ENCODE results near the gene POC1B. TPM values are rescaled to one million over a fixed set of nuclear protein-coding genes. Genes with fewer than 3 reads are reported as not detected.

Gene POC1B
- total RNA-seq, 2 donors from 2014 or later: 31.4 to 32.0 TPM

DNA sequence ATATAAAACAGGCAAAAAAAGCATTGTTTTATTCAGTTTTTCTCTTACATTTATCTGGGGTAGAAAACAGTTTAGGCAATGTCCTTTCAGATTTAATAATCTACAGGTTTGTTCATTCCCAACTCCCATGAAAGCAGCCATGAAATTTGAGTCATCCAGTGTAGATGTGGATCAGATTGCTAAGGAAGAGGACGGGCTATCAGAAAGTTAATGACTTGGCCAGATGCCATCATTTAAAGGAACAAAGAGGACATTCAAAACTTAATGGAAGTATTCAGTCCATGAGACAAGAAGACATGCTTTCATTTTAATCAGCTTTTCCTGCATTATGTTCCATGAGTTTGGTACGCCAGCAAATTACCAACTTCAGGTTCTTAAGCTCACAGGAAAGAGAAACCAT lies 31.1 kb upstream of the POC1B start:
- Histone ChIP-seq H3K4me3 (no peak overlapping the region), H3K27me3 (no peaks in the 10 kb centered on the region), H3K9me3 (no peaks in the 10 kb centered on the region), H3K4me1 (no peaks in the 10 kb centered on the region), H3K36me3 (no peaks in the 10 kb centered on the region), H3K9ac (ENCODE audit: low read depth in 2 of 2, low read length in 2 of 2) (no peak overlapping the region), H3K27ac (no peak overlapping the region)
- DNase-seq: no peak
- intact Hi-C loops (cut with DNase I): no loop called here
- TF ChIP-seq, protein P1, sequence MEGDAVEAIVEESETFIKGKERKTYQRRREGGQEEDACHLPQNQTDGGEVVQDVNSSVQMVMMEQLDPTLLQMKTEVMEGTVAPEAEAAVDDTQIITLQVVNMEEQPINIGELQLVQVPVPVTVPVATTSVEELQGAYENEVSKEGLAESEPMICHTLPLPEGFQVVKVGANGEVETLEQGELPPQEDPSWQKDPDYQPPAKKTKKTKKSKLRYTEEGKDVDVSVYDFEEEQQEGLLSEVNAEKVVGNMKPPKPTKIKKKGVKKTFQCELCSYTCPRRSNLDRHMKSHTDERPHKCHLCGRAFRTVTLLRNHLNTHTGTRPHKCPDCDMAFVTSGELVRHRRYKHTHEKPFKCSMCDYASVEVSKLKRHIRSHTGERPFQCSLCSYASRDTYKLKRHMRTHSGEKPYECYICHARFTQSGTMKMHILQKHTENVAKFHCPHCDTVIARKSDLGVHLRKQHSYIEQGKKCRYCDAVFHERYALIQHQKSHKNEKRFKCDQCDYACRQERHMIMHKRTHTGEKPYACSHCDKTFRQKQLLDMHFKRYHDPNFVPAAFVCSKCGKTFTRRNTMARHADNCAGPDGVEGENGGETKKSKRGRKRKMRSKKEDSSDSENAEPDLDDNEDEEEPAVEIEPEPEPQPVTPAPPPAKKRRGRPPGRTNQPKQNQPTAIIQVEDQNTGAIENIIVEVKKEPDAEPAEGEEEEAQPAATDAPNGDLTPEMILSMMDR (IDR thresholded peaks at IDR 0.05): no peak

DNA sequence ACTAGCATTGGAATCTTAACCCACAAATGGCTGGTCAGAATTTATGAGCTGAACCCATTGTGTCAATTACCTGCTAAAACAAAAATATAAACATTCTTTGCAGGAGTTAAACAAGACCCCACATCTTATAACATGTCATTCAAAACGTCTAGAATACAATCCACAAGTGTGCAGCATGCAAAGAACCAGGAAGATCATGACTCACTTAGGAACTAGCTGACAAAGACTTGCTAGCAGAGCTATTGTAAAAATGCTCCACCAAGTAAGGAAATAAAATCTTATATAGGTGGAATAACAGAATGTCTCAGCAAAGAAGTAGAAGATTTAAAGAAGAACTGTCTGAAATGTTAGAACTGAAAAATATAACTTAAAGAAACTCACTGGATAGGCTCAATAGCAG lies 26.5 kb upstream of the POC1B start:
- intact Hi-C loops (cut with DNase I): no loop called here
- no peaks in the 10 kb centered on the region for H3K9me3 ChIP-seq
- no peaks in the 10 kb centered on the region for H3K4me1 ChIP-seq
- H3K27me3 ChIP-seq: no peaks in the 10 kb centered on the region
- DNase-seq: no peak
- no peaks in the 10 kb centered on the region for H3K36me3 ChIP-seq
- H3K9ac ChIP-seq (ENCODE audit: low read depth in 2 of 2, low read length in 2 of 2): no peak overlapping the region
- TF ChIP-seq, protein P1 (IDR thresholded peaks at IDR 0.05): no peak
- H3K4me3 ChIP-seq: no peak overlapping the region
- no peak overlapping the region for H3K27ac ChIP-seq

DNA sequence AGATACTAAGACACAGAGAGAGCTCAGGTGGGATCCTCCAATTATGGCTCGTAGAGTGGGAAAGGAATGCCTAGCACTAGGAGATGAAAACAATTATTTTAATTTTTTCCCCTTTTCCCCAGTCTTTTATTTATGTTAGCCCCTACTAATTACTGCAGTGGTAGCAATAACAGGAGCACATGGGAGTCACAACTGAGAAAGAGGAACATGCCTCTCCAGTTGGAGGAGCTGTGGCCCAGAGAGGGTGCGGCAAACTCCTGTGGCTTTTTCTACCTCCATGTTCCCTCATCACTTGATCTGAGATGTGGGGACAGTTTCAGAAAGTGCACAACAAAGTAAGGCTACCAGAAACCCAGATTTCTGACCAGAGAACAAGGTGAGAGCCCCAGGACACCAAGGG lies 25.9 kb upstream of the POC1B start:
- intact Hi-C loops (cut with DNase I): no loop called here
- H3K4me3 ChIP-seq: no peak overlapping the region
- H3K9me3 ChIP-seq: no peaks in the 10 kb centered on the region
- no peak overlapping the region for H3K27ac ChIP-seq
- no peaks in the 10 kb centered on the region for H3K36me3 ChIP-seq
- no peaks in the 10 kb centered on the region for H3K4me1 ChIP-seq
- DNase-seq: no peak
- H3K27me3 ChIP-seq: no peaks in the 10 kb centered on the region
- H3K9ac ChIP-seq (ENCODE audit: low read depth in 2 of 2, low read length in 2 of 2): no peak overlapping the region
- TF ChIP-seq, protein P1 (IDR thresholded peaks at IDR 0.05): no peak

DNA sequence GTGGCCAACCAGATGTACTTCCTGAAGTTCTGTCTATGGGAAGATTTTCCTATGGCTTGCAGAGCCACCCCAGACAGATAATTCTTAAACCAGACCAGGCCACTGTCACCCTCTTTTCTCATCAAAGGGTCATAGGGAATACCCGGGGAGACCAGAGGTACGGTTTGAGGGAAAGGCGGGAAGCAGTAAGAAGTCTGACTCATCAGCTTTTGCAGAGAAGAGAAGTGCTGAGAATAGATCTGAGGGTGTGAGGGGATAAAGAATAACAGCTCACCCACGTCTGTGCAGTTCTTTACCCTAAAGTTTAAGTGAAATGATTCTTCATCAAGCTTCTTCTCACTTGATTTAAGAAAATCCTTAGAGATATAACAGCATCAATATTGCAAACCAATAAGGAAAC lies 21.3 kb upstream of the POC1B start:
- no peak overlapping the region for H3K9ac ChIP-seq (ENCODE audit: low read depth in 2 of 2, low read length in 2 of 2)
- TF ChIP-seq, protein P1 (IDR thresholded peaks at IDR 0.05): no peak
- H3K36me3 ChIP-seq: no peaks in the 10 kb centered on the region
- no peaks in the 10 kb centered on the region for H3K9me3 ChIP-seq
- H3K27me3 ChIP-seq: no peaks in the 10 kb centered on the region
- peaks cover 2% of the 10 kb centered on the region for H3K4me1 ChIP-seq
- no peak overlapping the region for H3K4me3 ChIP-seq
- no peak overlapping the region for H3K27ac ChIP-seq
- DNase-seq: no peak
- intact Hi-C loops (cut with DNase I): loop anchor here (10.0 kb wide), 2 partner anchors 418 to 478 kb away; no protein-coding TSS in a partner anchor

DNA sequence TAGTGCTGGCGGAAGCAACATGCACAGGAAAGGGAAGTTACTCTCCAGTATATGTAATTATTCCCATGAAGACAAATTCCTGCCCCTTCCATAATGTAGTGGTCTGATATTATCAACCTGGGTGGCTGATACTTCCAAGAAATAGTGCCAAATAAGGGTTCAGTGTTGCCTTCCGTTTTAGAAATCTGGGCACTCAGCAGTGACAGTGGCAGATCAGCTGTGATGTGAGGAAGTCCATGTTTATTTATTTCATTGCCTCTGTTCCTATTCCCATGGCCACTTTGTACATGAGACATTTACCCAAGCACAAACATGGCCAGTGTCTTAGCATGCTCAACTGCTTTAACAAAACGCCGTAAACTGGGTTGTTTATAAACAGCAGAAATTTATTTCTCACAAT lies 20.3 kb upstream of the POC1B start:
- no peak overlapping the region for H3K27ac ChIP-seq
- no peaks in the 10 kb centered on the region for H3K27me3 ChIP-seq
- intact Hi-C loops (cut with DNase I): loop anchor here (10.0 kb wide), 2 partner anchors 419 to 479 kb away; no protein-coding TSS in a partner anchor
- no peaks in the 10 kb centered on the region for H3K9me3 ChIP-seq
- H3K4me1 ChIP-seq: peaks cover 2% of the 10 kb centered on the region
- H3K4me3 ChIP-seq: no peak overlapping the region
- no peak overlapping the region for H3K9ac ChIP-seq (ENCODE audit: low read depth in 2 of 2, low read length in 2 of 2)
- H3K36me3 ChIP-seq: no peaks in the 10 kb centered on the region
- no peak for DNase-seq
- TF ChIP-seq, protein P1 (IDR thresholded peaks at IDR 0.05): no peak
